ENCODE results near the gene MAP2K5. TPM values are rescaled to one million over a fixed set of nuclear protein-coding genes. Genes with fewer than 3 reads are reported as not detected.

The MAP2K5 gene
- total RNA-seq, 1 experiment from 2014 or later = 15.0 TPM

- Histone ChIP-seq H3K4me2 (ENCODE audit: insufficient read depth, insufficient read length, low read length) (no peak overlapping the region), H4K5ac (ENCODE audit: insufficient read length, low read depth, low read length) (no peak overlapping the region), H2BK5ac (ENCODE audit: insufficient read length, low read length) (no peak overlapping the region), H3K9ac (ENCODE audit: extremely low read depth, insufficient read length, low read length) (no peak overlapping the region), H3K9me3 (ENCODE audit: control insufficient read depth, low read depth, low read length) (no peaks in the 10 kb centered on the region), H3T11ph (ENCODE audit: low read length) (no peak overlapping the region), H2BK12ac (ENCODE audit: insufficient read length, low read depth, low read length) (no peak overlapping the region), H3K18ac (ENCODE audit: insufficient read length, low read depth, low read length) (no peak overlapping the region), H3K27me3 (ENCODE audit: insufficient read depth, low read length) (no peaks in the 10 kb centered on the region), H3K4ac (ENCODE audit: low read depth, low read length) (no peak overlapping the region), H4K20me1 (ENCODE audit: control insufficient read depth, insufficient read depth, insufficient read length) (no peaks in the 10 kb centered on the region), H3K27ac (ENCODE audit: insufficient read length, low read depth, low read length) (no peak overlapping the region), H2BK120ac (ENCODE audit: low read depth, low read length, poor library complexity, severe bottlenecking) (no peak overlapping the region), H4K91ac (ENCODE audit: insufficient read length, low read depth, low read length) (no peak overlapping the region), H4K8ac (replicated peaks; ENCODE audit: insufficient read length, low read depth, low read length) (no peak overlapping the region), H3K4me1 (ENCODE audit: insufficient read depth, low read length) (no peaks in the 10 kb centered on the region), H3K23ac (ENCODE audit: insufficient read length, low read depth, low read length) (no peak overlapping the region), H3K79me2 (ENCODE audit: insufficient read depth, low read length) (no peaks in the 10 kb centered on the region), H3K14ac (ENCODE audit: insufficient read depth, low read length) (no peak overlapping the region), H3K79me1 (ENCODE audit: insufficient read depth, low read depth, low read length, poor library complexity, severe bottlenecking) (no peaks in the 10 kb centered on the region), H3K23me2 (ENCODE audit: insufficient read length, low read depth, low read length, poor library complexity, severe bottlenecking) (no peaks in the 10 kb centered on the region), H3K56ac (ENCODE audit: insufficient read length, low read depth, low read length) (no peak overlapping the region), H2BK15ac (ENCODE audit: low read depth, low read length) (no peak overlapping the region), H2AFZ (ENCODE audit: low read length) (no peak overlapping the region), H2BK20ac (ENCODE audit: low read depth, low read length, poor library complexity, severe bottlenecking) (no peak overlapping the region), H2AK5ac (ENCODE audit: insufficient read length, low read length) (no peak overlapping the region)
- Mint-ChIP-seq H3K27me3 (ENCODE audit: low read depth) (no peaks in the 10 kb centered on the region), H3K9me3 (no peaks in the 10 kb centered on the region), H3K36me3 (ENCODE audit: insufficient read depth in 1 of 3, low read depth in 3 of 3) (no peaks in the 10 kb centered on the region), H3K27ac (no peak overlapping the region), H3K4me3 (no peak overlapping the region), H3K4me1 (no peaks in the 10 kb centered on the region)
- TF ChIP-seq CTCF (conservative IDR thresholded peaks at IDR 0.05) = no peak
- no CpG with 5 or more reads among the region's 3 CpGs for WGBS (ENCODE audit: extremely low coverage, insufficient read length, low lambda C conversion rate)
- no peak for DNase-seq
Measured at GRCh38 chr15:67740405-67740804, 197.9 kb downstream of the MAP2K5 start.
